B cell (primary cell): Measurements from ENCODE around the gene BIRC5. TPM values are rescaled to one million over a fixed set of nuclear protein-coding genes. Genes with fewer than 3 reads are reported as not detected.

Experiments
- ATAC-seq: fragments of 200-7000 bp; cut with Tn5 transposase; one replicate; pipeline ENCODE4 v1.10.0; 2021; ENCODE audit warnings: low read depth, mild to moderate bottlenecking, moderate number of reproducible peaks, moderate library complexity
- CTCF ChIA-PET: fragments of 350-600 bp; sonication (Branson Sonifier 250); formaldehyde crosslinking; loops from one replicate; lab custom pipeline; 2021; ENCODE audit warnings: antibody characterized with exemption, inconsistent platforms; lab: Charles Lee
- POLR2A ChIA-PET: fragments of 350-600 bp; sonication (Branson Sonifier 250); formaldehyde crosslinking; loops from one replicate; lab custom pipeline; 2021; ENCODE audit warnings: antibody characterized with exemption; lab: Charles Lee
- DNase-seq: peaks from one replicate; pipeline ENCODE4 v3.0.0; 2013
- H2AFZ ChIP-seq: 2 replicates; pipeline ENCODE4 v1.6.1; 2012; ENCODE audit warnings: mild to moderate bottlenecking, low read depth, low read length; ENCODE audit not compliant: insufficient read depth, poor library complexity, severe bottlenecking
- H3K27ac ChIP-seq, 2 donors: 1 replicate in 1 of 2; 2 replicates in 1 of 2; pipeline ENCODE4 v1.5.1; 2012 to 2013; ENCODE audit warnings: low read length in 2 of 2, mild to moderate bottlenecking in 2 of 2, moderate library complexity in 1 of 2
- H3K27me3 ChIP-seq, 4 experiments: fragments of 200-600 bp in 1 of 4; sonication (generic) in 1 of 4; replicated peaks in 1 of 4; 1 replicate in 2 of 4; 2 replicates in 2 of 4; pipeline versions ENCODE4 v1.6.1 to v1.7.0; 2013 to 2016; ENCODE audit warnings: low read length in 3 of 4, mild to moderate bottlenecking in 2 of 4, mixed read lengths in 1 of 4, moderate library complexity in 1 of 4; ENCODE audit not compliant: insufficient read depth in 4 of 4, control insufficient read depth in 3 of 4; ENCODE audit errors: control extremely low read depth in 1 of 4
- H3K36me3 ChIP-seq, 2 experiments: replicated peaks in 1 of 2; 1 replicate in 1 of 2; 2 replicates in 1 of 2; pipeline versions ENCODE4 v1.6.1 to v1.7.1; 2013; ENCODE audit warnings: low read length in 1 of 2; ENCODE audit not compliant: insufficient read depth in 2 of 2, control insufficient read depth in 1 of 2; ENCODE audit errors: control extremely low read depth in 1 of 2, extremely low read depth in 1 of 2
- H3K4me1 ChIP-seq, 2 donors: fragments of 200-600 bp in 1 of 2; sonication (generic) in 1 of 2; 1 replicate in 1 of 2; 2 replicates in 1 of 2; pipeline versions ENCODE4 v1.5.1 to v1.6.1; 2013 to 2017; ENCODE audit warnings: low read length in 2 of 2; ENCODE audit not compliant: control insufficient read depth in 2 of 2, insufficient read depth in 2 of 2
- H3K4me2 ChIP-seq: replicated peaks from 2 replicates; pipeline ENCODE3; 2012; ENCODE audit warnings: mild to moderate bottlenecking, low read depth, low read length; ENCODE audit not compliant: poor library complexity, severe bottlenecking
- H3K4me3 ChIP-seq, 5 experiments: fragments of 200-600 bp in 1 of 5; sonication (generic) in 1 of 5; 1 replicate in 3 of 5; 2 replicates in 2 of 5; pipeline versions ENCODE4 v1.5.1 to v1.7.0; 2011 to 2016; ENCODE audit warnings: low read length in 4 of 5, mild to moderate bottlenecking in 4 of 5, low read depth in 2 of 5, control low read depth in 1 of 5, moderate library complexity in 1 of 5; ENCODE audit not compliant: insufficient read depth in 1 of 5; ENCODE audit errors: control extremely low read depth in 1 of 5, extremely low read depth in 1 of 5
- H3K79me2 ChIP-seq: fragments of 200-600 bp; sonication (generic); one replicate; pipeline ENCODE4 v1.6.0; 2016; ENCODE audit warnings: low read length; ENCODE audit not compliant: control insufficient read depth, insufficient read depth
- H3K9ac ChIP-seq: fragments of 200-600 bp; sonication (generic); 2 replicates; pipeline ENCODE4 v1.6.1; 2017; ENCODE audit warnings: mild to moderate bottlenecking, low read length, moderate library complexity
- H3K9me3 ChIP-seq, 3 donors: one replicate each; pipeline versions ENCODE4 v1.6.1 to v1.7.1; 2013; ENCODE audit warnings: low read length in 2 of 3; ENCODE audit not compliant: control insufficient read depth in 2 of 3, insufficient read depth in 1 of 3; ENCODE audit errors: control extremely low read depth in 1 of 3
- H4K20me1 ChIP-seq: 2 replicates; pipeline ENCODE4 v1.6.0; 2012; ENCODE audit warnings: mild to moderate bottlenecking, low read length; ENCODE audit not compliant: insufficient read depth, control insufficient read depth, poor library complexity, severe bottlenecking
- H3K27ac Mint-ChIP-seq: one replicate; pipeline ENCODE4 v1.8.0; 2021; ENCODE audit warnings: mixed read lengths
- H3K27me3 Mint-ChIP-seq: one replicate; pipeline ENCODE4 v1.8.0; 2021; ENCODE audit warnings: mixed read lengths
- H3K4me1 Mint-ChIP-seq: one replicate; pipeline ENCODE4 v1.8.0; 2021; ENCODE audit warnings: mixed read lengths
- H3K4me3 Mint-ChIP-seq: one replicate; pipeline ENCODE4 v1.8.0; 2021; ENCODE audit warnings: mixed read lengths
- H3K9me3 Mint-ChIP-seq: one replicate; pipeline ENCODE4 v1.8.0; 2022; ENCODE audit warnings: mixed read lengths; ENCODE audit not compliant: insufficient read depth
- CTCF ChIP-seq: fragments of 200-600 bp; IDR thresholded peaks from one replicate; pipeline ENCODE4 v1.8.0; 2022; ENCODE audit warnings: antibody characterized with exemption, mild to moderate bottlenecking
- EZH2 ChIP-seq: IDR thresholded peaks from 2 replicates; pipeline ENCODE4 v1.6.1; 2012; ENCODE audit warnings: borderline replicate concordance, low read depth, mild to moderate bottlenecking, moderate library complexity, low read length; ENCODE audit not compliant: insufficient read depth, poor library complexity, severe bottlenecking
- WGBS: methylation state at CpG from one replicate; pipeline ENCODE4 v1.1.5; 2013; ENCODE audit warnings: missing lambda C conversion rate; ENCODE audit not compliant: insufficient coverage; 5-methylcytosine and 5-hydroxymethylcytosine counted together
- intact Hi-C: fragments of 100-400 bp; cut with micrococcal nuclease; formaldehyde crosslinking; loops from one replicate; pipeline ENCODE4 v1.10.0; 2022
- polyA plus RNA-seq: library from polyadenylated mRNA; depleted of rRNA; stranded (reverse); fragments of >200 nt; gene quantifications from 2 replicates; pipeline ENCODE4 v1.2.3, GENCODE V29; 2012
- total RNA-seq, 2 donors: library from RNA; stranded (reverse); fragments of 120-200 nt in 1 of 2; gene quantifications; 1 replicate in 1 of 2; 2 replicates in 1 of 2; pipeline versions ENCODE4 v1.2.3 to v1.2.4, GENCODE V29; 2013 to 2022

Gene BIRC5
- total and polyA plus RNA-seq, 2 donors (not counting 1 experiment from before 2014, with no cell fraction given) = 0.33 to 0.84 TPM

GRCh38 chr17:78256707-78257591 lies 42.9 kb downstream of the BIRC5 start:
- no peak for DNase-seq
- Histone ChIP-seq H3K4me3 (no peak overlapping the region), H4K20me1 (no peaks in the 10 kb centered on the region), H2AFZ (no peak overlapping the region), H3K79me2 (no peaks in the 10 kb centered on the region), H3K4me1 (peaks cover 35 to 45% of the 10 kb centered on the region in 2 donors), H3K4me2 (no peak overlapping the region), H3K36me3 (no peaks in the 10 kb centered on the region), H3K9ac (no peak overlapping the region), H3K27me3 (peaks cover 0 to 6% (median 0%) of the 10 kb centered on the region in 4 experiments), H3K27ac (no peak overlapping the region), H3K9me3 (no peaks in the 10 kb centered on the region)
- peaks cover 33% of the 10 kb centered on the region for H3K4me1 Mint-ChIP-seq
- ChIA-PET CTCF (interaction anchor here (1.2 kb wide), 1 partner anchor 11 kb away, joined by 4 read pairs; no protein-coding TSS in a partner anchor), POLR2A (interaction anchor here (1.6 to 1.8 kb wide), 2 partner anchors 10 to 18 kb away, joined by 4 read pairs; no protein-coding TSS in a partner anchor)
- H3K9me3 Mint-ChIP-seq = no peaks in the 10 kb centered on the region
- 74% methylated on average over 13 of the region's 18 CpGs for WGBS
- H3K27me3 Mint-ChIP-seq = peaks cover 8% of the 10 kb centered on the region
- H3K27ac Mint-ChIP-seq = no peak overlapping the region
- no peak overlapping the region for H3K4me3 Mint-ChIP-seq
- ATAC-seq = no peak
- TF ChIP-seq CTCF = no peak
- no peak for TF ChIP-seq EZH2
- intact Hi-C loops = no loop called here
